GM18502 (cell line): ENCODE results near the gene FHOD3.

Experiments used
- ATAC-seq: cut with Tn5 transposase; IDR thresholded peaks from one replicate; pipeline ENCODE4 v1.9.1; 2021; ENCODE audit warnings: mild to moderate bottlenecking; ENCODE audit not compliant: unreplicated experiment, poor library complexity

FHOD3 gene

DNA sequence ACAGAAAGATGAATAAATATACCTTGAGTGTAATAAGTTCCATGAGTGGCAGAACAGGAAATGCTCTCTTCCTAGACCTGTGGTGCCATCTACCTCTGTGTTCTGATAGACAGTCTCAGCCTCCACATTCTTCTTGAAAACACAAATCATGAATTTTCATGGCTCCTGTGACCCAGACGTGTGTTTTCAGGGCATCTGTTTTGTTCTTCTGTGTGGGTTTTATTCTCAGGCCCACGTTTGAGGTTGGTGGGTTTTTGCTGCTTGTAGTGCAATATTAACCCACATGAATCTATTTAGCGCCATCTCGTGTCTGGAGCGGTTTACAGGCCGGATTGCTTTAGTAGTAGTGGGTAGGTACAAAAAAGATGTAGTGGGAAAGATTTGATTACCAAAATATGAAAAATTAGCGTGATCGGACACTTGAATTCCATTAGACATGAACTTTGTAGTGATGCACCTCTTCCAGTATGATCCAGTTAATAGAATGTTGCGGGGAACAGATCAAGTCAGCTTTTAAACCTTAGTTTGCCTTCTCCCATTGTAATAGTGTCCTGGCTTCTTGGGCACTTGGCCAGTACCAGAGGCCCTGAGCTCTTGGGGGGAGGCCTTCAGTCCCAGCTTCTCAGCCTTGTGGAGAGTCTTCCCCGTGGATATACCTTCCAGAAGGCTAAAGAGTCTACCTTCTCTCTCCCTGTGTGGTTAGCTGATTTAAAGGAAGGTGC is 274.8 kb downstream of the FHOD3 start:
- peak; percentile 62 for ATAC-seq

DNA sequence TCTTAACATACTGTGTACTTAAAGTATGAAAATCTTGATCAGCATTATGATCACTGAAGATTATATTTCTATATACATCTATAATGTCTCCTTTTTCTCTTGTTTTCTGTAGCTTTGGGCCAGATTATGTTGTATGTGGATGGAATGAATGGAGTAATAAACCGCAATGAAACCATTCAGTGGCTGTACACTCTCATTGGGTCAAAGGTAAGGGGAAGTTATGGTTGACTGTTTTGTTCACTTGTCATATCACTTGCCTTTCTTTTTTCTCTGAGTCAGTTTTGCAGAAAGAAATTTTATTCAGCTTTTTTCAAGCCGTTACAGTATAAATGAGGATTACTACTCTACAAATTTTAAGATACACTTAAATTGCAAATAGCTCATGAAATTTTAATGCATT is 278.8 kb downstream of the FHOD3 start:
- no peak for ATAC-seq

DNA sequence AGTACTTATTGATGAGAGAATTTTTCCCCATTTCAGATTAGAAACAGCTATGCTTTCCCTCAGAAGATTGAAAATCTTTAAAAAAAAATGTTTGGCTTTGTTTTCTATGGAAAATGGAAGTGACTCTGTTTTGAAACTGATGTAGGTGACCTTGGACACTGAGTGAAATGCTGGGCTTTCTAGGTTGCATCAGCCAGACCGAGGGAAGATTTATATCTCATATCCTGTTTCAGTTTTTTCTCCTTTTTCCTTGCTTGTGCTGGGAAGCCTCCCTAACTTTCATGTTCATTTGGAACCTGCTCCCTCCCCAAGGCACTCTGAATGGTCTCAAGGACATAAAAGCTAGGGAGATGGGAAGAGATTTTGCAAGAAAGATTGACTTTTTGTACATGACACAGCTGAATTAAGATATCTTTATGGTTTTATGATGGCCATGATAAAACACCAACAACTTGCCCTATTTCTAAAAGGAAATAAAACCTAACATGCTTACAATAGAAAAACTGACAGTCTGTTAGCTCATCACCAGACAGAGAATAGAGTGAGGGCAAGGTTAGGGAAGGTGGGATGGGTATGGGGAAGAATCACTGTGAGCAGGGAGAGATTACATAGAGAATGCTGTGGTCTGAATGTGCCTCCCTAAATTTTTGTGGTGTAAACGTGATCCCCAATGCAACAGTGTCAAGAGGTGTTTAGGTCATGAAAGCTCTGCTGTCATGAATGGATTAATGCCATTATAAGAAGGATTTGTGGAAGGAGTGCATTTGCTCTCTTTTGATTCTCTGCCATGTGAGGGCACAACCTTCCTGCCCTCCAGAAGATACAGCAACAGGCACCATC is 281.6 kb downstream of the FHOD3 start:
- ATAC-seq = no peak

DNA sequence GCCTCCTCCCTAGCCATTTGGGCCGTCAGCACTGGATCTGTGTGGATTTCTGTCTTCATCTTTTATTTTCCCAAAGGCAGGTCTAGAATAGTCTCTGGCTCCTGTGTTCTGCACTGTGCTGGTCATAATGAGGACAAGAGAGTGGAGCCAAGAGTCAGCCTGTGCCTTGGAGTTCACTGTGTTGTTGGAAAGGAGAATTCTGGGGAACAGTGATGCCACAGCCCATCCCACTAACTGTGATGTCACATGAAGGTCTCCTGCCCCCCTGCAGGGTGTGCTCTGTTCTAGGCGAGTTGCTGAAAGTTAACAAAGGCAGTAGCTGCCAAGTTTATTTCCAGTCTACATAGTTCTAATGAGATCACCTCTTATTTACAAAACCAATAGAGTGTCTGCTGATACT is 282.8 kb downstream of the FHOD3 start:
- ATAC-seq = no peak

DNA sequence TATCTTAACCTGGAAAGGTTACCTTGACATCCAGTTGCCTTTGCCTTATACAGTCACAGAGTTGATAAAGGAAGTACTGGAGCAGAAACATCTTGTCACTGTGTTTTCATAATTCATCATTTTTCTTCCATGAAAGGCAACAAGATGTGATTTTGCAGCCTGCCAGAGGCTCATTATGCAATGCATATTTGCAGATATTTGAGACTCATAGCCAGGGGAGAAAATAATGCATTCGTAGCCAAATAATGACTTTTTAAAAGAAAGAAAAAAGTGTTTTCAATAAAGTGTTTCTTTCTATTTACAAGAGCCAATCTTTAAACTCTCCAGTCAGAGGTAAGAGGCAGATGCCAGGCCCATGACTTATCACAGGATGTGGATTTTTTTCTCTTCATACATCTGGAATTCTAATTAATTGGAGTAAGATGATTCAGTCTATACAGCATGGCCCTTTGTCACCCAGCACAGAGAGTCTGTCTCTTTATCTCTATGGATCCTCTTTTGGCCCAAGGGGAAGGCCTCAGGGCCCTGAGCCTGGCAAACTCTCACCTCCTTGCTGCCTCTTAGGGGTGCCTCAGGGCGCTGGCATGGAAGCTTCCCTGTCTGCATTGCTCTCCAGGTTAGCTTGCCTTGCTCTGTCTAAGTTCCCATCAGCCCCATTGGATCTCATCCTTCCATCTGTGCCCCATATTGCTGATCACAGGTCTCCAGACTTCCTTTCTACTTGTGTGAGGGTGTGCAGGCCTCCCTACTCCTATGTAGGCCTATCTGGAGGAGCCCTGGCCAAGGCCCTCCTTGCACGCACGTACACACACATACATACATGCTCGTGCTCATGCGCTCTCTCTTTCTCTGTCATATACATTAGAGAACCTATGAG is 283.6 kb downstream of the FHOD3 start:
- no peak for ATAC-seq

DNA sequence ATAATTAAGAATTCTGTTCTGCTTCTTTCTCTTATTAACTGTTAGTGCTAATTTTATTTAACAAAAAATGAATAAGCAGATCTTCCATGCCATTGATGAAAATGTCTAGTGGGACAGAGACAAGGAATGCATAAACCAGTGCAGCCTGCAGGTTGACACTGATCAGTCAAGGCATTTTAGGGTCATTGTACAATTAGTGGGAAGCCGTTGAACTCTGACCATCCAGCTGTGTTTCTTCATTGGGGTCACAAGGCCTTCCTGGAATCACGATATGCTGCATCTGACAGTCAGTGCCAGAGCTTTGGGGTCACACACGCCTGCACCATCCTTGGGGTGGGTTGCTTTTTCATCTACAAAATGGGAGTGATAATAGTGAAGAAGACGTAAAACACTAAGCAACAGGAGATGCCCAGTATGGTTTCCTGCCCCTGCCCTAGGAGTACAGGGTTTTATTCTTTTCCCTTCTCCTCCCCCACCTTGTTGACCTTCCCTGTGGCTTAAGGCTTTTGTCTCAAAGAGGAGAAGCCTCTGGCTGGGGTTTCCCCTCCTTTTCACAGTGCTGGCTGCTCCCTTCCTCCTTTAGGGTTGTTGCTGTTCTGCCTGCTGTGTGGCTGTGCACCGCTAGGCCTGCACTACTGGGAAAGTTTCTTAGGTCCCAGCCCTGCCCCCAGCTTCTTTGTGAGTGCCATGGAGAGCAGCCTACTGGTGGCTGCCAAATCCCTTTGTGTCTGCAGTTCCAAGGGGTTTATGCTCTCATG is 285.7 kb downstream of the FHOD3 start:
- ATAC-seq = peak; percentile 65

DNA sequence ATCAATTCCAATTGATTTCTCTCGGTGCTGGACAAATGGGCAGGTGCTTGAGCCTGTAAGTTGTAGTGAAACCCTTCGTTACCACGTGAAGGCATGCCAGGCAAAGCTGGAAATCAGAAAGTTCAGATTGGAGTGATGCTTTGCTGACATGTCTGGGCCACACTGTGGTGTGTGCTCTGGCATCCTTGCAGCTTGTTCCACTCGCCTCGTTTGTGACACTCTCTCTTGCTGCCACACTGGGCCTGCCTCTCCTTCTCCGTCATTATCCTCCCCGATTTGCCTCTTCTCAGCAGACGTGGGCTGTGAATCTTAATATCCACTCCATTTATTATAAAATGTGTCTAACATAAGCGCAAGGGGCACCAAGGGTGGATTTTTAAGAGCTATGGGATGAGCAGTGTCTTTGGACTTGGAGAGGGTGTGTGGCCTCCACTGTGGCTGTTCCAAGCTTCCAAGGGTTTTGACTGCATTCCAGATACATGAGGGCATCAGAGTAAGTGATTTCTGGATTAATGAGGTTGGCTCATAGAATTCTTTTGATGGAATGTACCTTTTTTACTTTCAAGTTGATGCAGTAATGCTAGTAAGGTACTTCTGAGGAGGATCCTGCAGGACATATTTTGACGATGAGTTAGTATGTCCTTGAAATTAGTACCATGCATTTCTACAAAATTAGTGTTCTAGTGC is 292.5 kb downstream of the FHOD3 start:
- ATAC-seq = no peak

DNA sequence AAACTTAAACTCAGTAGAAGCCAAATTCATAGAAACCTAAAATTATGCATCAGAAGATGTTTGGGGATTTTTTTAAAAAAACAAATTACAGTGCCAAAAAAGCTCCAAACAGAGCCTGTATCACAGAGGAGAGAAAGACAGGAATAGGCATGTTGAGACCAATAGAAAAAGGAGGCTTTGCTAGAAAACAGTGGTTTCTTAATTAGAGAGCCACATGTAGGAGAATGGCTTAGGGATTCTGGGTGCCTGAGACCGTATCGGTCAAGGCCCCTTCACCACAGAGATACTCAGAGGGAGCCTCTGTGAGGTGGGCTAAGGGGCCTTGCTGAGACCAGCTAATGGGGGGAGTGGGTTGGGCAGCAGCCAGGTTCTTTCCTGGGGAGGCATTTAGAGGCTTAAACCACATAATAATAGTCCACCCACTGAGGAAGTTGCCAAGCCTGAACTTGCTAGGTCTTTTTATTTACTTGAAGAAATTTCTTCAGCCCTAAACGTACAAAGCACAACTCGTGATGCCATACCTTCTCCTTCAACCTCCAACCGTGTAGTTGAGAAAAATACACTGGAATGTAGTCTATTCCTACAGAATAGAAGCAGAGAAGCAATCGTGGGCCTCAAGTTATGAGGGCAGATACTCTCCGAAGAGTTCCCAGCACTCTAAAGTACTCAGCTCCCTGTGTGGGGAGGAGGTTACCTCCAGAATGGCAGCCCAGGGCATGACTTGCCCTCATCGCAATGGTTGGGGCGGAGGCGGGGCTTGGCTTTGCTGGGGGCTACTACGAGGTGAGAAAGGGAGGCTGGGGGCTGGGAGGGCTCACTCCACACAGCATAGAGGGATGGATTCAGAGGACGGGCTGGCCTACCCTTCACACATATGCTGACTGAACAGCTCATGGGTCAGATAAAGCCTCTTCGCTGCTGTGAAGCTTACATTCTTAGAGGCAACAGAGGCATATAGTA is 293.4 kb downstream of the FHOD3 start:
- ATAC-seq = no peak

DNA sequence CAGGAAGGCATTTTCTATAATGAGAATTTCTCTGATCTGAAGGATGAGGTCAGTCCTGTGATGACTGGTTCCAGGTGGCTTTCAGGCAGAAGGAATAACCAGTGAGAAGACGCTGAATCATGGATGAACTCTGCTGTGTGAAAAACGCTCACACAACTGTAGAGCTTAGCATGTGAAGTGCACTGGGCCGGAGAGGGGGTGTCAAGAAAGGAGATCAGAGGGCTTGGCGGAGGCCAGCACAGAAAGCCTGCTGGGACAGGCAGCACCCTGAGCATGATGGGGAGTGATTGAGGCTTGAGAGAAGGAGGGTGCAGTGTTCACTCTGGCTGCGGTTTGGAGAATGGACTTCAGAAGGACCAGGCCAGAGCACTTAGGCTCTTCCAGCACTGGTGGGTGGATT is 294.8 kb downstream of the FHOD3 start:
- ATAC-seq = no peak

DNA sequence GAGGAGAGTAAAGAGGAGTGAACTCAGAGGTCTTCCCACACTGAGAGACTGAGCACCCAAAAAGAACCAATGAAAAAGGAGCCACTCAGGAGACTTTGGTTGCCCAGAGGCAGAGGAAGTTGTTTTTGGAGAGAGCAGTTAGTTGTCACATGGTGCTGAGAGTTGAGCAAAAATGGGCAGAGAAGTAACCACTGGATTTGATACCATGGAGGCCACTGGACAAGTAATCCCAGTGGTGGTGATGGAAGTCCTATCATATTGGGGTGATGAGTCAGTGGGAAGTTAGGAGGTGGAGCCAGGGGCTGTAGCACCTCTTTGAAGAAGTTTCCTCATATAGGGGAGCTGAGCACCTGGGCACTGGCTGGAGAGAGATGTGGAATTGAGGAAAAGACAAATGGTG is 295.5 kb downstream of the FHOD3 start:
- no peak for ATAC-seq

DNA sequence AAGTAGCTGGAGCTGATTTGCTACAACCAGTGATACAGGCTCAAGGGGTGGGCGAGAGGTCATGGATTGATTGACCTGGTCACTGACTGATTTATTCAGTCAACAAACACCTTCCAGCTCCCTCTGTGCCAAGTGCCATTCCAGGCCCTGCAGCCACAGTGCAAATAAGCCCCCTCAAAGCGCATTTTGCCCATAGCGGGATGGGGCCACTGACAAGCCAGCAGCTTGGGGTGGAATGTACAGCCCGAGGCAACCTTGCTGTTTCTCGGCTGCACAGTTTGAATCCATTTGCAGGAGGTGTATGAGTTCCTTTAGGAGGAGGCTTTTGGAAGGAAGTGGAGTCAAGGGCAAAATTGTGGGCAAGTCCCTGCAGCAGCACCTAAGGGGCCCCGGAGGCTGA is 296.1 kb downstream of the FHOD3 start:
- no peak for ATAC-seq

DNA sequence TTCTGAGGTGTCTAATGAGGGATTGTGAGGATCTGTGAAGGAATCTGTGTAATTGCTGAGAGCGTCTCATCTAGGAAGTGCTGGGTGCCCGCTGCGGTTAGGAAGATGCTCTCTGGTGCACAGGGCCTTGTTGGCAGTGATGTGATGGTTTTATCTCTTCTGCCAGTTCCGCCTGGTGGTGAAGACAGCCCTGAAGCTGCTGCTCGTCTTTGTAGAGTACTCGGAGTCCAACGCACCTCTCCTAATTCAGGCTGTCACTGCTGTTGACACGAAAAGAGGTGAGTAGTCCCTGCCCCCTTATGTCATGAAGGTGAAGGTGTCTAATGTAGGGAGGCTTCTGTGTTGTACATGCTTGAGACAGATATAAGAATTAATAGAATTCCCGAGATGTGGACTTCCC is 297.1 kb downstream of the FHOD3 start:
- no peak for ATAC-seq

DNA sequence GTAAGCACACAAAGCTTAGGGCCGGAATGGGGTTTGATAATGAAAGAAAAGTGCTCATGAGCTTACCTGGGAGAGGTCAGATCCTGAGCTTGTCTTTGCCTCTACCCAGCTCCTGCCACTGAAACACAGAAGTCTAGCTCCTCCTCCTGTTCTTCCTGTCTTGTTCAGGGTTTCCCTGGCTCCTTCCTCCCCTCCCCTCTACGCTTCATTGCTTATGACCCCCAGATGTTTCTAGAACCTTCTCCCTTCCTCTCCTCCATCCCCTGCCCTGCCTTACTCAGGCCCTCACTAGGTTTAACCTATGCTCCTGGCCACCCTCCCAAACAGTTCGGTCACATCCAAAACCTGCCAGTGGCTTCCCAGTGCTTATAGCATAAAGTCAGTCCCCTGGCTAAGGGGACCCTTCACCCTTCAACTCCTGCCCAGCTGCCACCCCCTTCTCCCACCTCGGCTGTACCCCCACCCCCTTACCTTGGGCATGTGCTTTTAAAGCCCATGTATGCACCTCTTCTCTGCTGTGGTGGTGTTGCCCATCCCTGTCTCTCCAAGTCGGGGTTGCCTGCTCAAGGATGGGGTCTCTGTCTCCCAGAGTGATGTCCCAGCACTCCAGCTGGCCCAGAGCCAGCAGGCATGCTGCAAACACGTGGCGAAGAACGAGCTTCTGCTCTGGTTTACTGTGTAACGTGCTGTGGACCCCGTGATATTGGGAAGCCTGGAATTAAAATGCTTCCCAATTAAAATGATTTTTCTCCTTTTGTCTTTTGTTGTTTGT is 297.7 kb downstream of the FHOD3 start:
- ATAC-seq = no peak

DNA sequence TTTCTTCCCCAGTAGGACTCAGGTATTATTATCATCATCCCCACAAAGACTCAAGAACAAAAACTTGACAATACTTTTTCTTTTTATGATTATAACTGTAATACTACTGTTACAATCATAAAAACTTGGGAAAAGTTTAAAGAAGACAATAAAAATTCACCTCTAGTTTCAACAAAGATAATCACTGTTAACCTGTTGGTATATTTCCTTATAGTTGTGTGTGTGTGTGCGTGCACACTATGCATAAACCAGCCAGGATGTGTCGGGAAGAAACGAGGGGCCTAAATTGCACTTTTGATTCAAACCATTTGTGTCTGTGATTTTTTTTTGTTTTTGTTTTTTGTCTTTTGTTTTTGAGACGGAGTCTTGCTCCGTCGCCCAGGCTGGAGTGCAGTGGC is 298.3 kb downstream of the FHOD3 start:
- no peak for ATAC-seq

DNA sequence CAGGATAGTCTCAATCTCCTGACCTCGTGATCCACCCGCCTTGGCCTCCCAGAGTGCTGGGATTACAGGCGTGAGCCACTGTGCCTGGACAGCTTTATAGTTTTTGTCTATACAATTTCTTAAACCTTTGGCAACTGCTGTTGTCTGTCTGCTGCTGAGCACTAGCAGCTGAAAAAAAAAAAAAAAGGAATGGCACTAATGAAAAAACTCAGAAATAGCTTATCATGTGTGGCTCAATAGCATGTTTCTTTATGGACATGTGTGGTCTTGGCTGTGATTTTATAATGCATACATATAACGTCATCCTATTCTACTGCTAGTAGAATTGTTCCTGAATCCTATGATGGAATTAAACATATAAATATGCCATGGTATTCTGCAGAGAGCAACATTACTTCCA is 300.1 kb downstream of the FHOD3 start:
- ATAC-seq = no peak

DNA sequence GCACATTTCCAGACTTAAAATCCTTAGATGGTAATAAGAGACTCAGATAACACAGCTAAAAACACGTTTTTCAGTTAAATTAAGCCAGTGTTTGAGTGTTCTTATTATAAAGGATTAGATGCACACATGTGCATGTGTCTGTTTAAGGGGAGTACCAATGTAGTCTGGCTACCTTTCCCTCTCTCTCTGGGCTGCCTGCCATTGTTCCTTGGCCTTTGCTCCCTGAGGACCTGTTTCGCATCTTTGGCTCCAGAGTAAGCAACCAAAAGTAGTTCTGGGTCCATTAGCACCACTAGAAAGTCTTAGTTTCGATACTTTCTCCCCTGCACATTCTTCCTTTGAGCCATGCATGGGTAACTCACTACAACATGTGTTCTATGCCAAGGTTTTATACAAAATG is 303.0 kb downstream of the FHOD3 start:
- ATAC-seq = no peak

DNA sequence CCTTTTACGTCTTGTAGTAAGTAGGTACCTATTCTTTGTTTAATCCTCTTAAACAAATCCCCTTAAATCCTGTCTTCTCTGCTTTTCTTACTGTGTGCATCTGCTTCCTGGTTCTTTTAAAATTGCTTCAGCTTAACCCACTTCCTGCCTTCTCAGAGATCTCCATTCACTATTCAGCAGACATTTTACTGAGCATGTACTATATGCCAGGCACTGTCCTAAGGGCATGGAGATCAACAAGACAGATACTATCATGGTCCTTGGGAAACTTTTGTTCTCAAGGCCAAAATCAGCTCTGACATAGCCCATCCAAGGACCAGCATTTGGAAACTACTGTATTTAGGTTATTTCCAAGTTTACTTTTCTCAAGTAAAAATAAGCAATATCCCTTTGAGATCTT is 303.8 kb downstream of the FHOD3 start:
- no peak for ATAC-seq

DNA sequence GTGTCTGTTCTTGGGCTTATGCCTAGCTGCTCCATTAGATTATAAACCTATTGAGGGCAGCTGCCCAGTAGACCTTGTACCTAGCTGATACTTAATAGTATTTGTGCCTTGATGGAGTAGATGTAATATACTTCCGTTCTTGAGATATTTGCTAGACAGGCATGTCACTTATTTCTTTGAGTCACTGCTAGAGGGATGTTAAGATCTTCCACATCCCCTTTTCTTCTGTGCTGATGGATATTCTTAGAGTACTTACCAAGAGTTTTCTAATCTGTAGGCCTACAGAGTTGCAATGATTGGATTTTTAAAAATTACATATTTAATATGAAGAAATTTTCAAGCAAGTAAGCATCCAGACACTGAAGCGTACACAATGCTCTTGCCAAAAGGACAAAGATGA is 304.6 kb downstream of the FHOD3 start:
- no peak for ATAC-seq
